ENCODE results near the gene PATL2. TPM values are rescaled to one million over a fixed set of nuclear protein-coding genes. Genes with fewer than 3 reads are reported as not detected.

The PATL2 gene
- total RNA-seq, 4 donors from 2014 or later: 0.28 to 2.0 (median 2.0) TPM; not detected in 1

Small RNA genes lying within 50 kb of the gene (small RNA-seq; reads per million reads assigned to genes)
- not detected for gene RF00019

Other genes with a start within 250 kb of the PATL2 start
- gene EIF3J, start 174.2 kb downstream of the PATL2 start, total RNA-seq: 10 to 100 TPM; 10.5 to 68.1 (median 45.4) TPM
- gene SPG11, start 47.7 kb downstream of the PATL2 start, total RNA-seq: 10 to 100 TPM; 34.1 to 88.0 (median 80.6) TPM
- 1,000 to 10,000 TPM; 1,923 to 3,458 (median 2,385) TPM for gene B2M, start 194 bp upstream of the PATL2 start, total RNA-seq
- 10 to 100 TPM in 3 of 4 donors, 1 to 10 TPM in 1; 6.1 to 16.2 (median 15.4) TPM for gene TRIM69, start 25.2 kb upstream of the PATL2 start, total RNA-seq
- gene TERB2, start 245.4 kb upstream of the PATL2 start, total RNA-seq: not detected